GM19468 (cell line): ENCODE results near the gene CDC42SE2.
A peak's percentile ranks its signal among the peaks of the same experiment; 100 is the strongest.
"Not testable (repeated sequence)": the region's sequence is repeated elsewhere in the genome, so short reads cannot be mapped to it uniquely, and the experiment has no call there.

ENCODE experiments used
- ATAC-seq: cut with Tn5 transposase; IDR thresholded peaks from one replicate; pipeline ENCODE4 v1.9.1; 2021; ENCODE audit warnings: mild to moderate bottlenecking, moderate library complexity, moderate number of reproducible peaks; ENCODE audit not compliant: unreplicated experiment; ENCODE audit errors: extremely low read depth

Gene CDC42SE2

GRCh38 chr5:131357739-131358561 lies 94.1 kb downstream of the CDC42SE2 start:
- ATAC-seq, result no peak

GRCh38 chr5:131361677-131362315 lies 97.9 kb downstream of the CDC42SE2 start:
- no peak for ATAC-seq

- ATAC-seq, result no peak
Observed at GRCh38 chr5:131363811-131364506, 100.1 kb downstream of the CDC42SE2 start.

- ATAC-seq, result no peak
Observed at GRCh38 chr5:131364507-131365050, 100.7 kb downstream of the CDC42SE2 start.

- no peak for ATAC-seq
Observed at GRCh38 chr5:131366428-131366827, 102.6 kb downstream of the CDC42SE2 start.

- ATAC-seq, result no peak
Observed at GRCh38 chr5:131367219-131367860, 103.5 kb downstream of the CDC42SE2 start.

- ATAC-seq, result no peak
Observed at GRCh38 chr5:131368866-131369265, 105.0 kb downstream of the CDC42SE2 start.

- ATAC-seq, result no peak
Observed at GRCh38 chr5:131369558-131369957, 105.7 kb downstream of the CDC42SE2 start.

GRCh38 chr5:131371835-131372234 lies 108.0 kb downstream of the CDC42SE2 start:
- no peak for ATAC-seq

- ATAC-seq, result no peak
Observed at GRCh38 chr5:131373265-131373664, 109.4 kb downstream of the CDC42SE2 start.

- ATAC-seq, result no peak
Observed at GRCh38 chr5:131375351-131375750, 111.5 kb downstream of the CDC42SE2 start.

GRCh38 chr5:131377346-131377745 lies 113.5 kb downstream of the CDC42SE2 start:
- no peak for ATAC-seq

- no peak for ATAC-seq
Observed at GRCh38 chr5:131377785-131378325, 114.0 kb downstream of the CDC42SE2 start.

GRCh38 chr5:131378721-131379541 lies 115.1 kb downstream of the CDC42SE2 start:
- ATAC-seq, result no peak

- ATAC-seq, result no peak
Observed at GRCh38 chr5:131379723-131380122, 115.9 kb downstream of the CDC42SE2 start.

GRCh38 chr5:131380238-131380637 lies 116.4 kb downstream of the CDC42SE2 start:
- ATAC-seq, result not testable (repeated sequence)

GRCh38 chr5:131381021-131381420 lies 117.2 kb downstream of the CDC42SE2 start:
- ATAC-seq, result no peak

GRCh38 chr5:131381777-131382176 lies 117.9 kb downstream of the CDC42SE2 start:
- peak; percentile 33 for ATAC-seq
